Measurements from ENCODE around the gene EGFL8. TPM values are rescaled to one million over a fixed set of nuclear protein-coding genes. Genes with fewer than 3 reads are reported as not detected.

Gene EGFL8
- total and polyA plus RNA-seq, 9 of the 15 experiments (the other 6 are each of a cell fraction or from before 2014, with no cell fraction given), result 2.2 to 47.4 (median 14.2) TPM

DNA sequence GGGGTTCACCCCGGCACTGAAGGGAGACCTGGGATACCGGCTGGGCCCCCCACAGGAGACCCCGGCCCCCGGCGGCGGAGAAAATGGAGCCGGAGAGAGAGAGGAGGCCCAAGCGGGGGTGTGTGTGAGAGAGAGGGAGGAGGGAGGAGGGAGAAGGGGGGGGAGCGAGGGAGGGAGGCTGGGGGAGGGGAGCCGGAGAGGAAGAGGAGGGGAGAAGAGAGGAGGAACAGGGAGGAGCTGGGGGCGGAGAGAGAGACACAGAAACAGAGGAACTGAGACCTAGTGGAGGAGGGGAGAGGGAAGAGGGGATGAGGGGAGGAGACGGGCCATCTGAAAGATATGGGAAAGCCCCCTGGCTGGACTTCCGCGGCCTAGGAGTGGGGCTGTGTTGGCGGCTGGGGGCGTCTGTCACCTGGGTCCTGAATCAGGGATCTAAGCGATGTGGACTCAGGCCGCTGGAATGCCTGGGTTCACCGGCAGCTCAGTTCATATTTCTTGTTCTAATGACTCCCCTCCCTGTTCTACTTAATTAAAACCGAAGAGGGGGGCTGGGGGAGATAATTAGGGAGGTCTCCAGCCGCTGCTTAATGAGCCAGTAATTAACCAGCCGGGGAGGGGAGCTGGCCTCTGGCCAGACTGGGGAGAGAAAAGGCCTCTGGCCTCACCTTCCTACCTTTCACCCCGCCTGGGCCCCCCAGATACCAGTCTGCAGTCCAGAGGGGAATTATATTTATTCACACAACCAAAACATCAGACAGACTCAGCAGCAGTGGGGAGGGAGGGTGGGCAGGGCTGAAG is 25.9 kb downstream of the EGFL8 start, which contains the start of gene PBX2:
TSS of gene PBX2 (minus strand) at position 149 of the 798 bp plus-strand sequence. CDS start 287 bp downstream, outside the sequence.
- POLR2A ChIA-PET, result interaction anchor here (0.6 to 2.5 kb wide), 10 partner anchors 8 to 782 kb away, joined by 3 to 10 read pairs (median 4); partner anchors contain the start of gene FKBPL
- H3K36me3 ChIP-seq (ENCODE audit: control insufficient read depth, insufficient read depth, low read length), result peaks cover 33% of the 10 kb centered on the region; the same call in 2 of the 3 replicates
- peak within 1 kb of the TSS; percentile 79 for H3K4me3 ChIP-seq
- in situ Hi-C loops (cut with MboI) (no loop called here), intact Hi-C loops (cut with micrococcal nuclease) (loop anchor here (10.0 kb wide), 1 partner anchor 285 kb away; the partner anchor contains the start of gene ZBTB12)
- CTCF ChIA-PET (ENCODE audit: low intra/inter-chr PET ratio), result no interaction called here
- no peaks in the 10 kb centered on the region for H3K9me1 ChIP-seq (ENCODE audit: control insufficient read depth, insufficient read depth, low read length)
- peaks cover 72 to 77% of the 10 kb centered on the region in 2 experiments for H3K4me1 ChIP-seq (replicated peaks in 1 of 2; ENCODE audit: control insufficient read depth in 2 of 2, insufficient read depth in 2 of 2, low read length in 2 of 2)
- 2% methylated on average over 11 of the region's 23 CpGs for WGBS (ENCODE audit: insufficient coverage, low coverage, missing lambda C conversion rate)
- H3K4me2 ChIP-seq (ENCODE audit: insufficient read depth, low read length), result peak within 1 kb of the TSS; percentile 96
- DNase-seq (ENCODE audit: extremely low read depth in 1 of 4, low spot score in 3 of 4) (peak; percentile 85 to 98 (median 90)), FAIRE-seq (peak; percentile 87), ATAC-seq (peak; percentile 72)
- peak within 1 kb of the TSS; percentile 93 for H3K27ac ChIP-seq (ENCODE audit: extremely low read depth, low read depth, low read length)
- BruUV-seq (replicated peaks), result TSS peak; percentile 92
- no peaks in the 10 kb centered on the region for H3K9me3 ChIP-seq (replicated peaks; ENCODE audit: control insufficient read depth, insufficient read depth, low read depth, low read length)
- H2AFZ ChIP-seq (ENCODE audit: low read depth, low read length), result peak within 1 kb of the TSS; percentile 63
- H3K79me2 ChIP-seq (ENCODE audit: control insufficient read depth, insufficient read depth, low read length), result peaks cover 63% of the 10 kb centered on the region
- no peaks in the 10 kb centered on the region for H4K20me1 ChIP-seq (replicated peaks; ENCODE audit: control insufficient read depth, insufficient read depth, low read length)
- H3K27me3 ChIP-seq (ENCODE audit: control insufficient read depth in 2 of 2, insufficient read depth in 2 of 2, low read length in 2 of 2), result no peaks in the 10 kb centered on the region
- H3K9ac ChIP-seq (ENCODE audit: insufficient read depth in 1 of 2, low read depth in 2 of 2, low read length in 2 of 2), result peak within 1 kb of the TSS; percentile 89 to 95
- no peak for TF ChIP-seq KLF1 (tag; IDR thresholded peaks at IDR 0.05)
- TF ChIP-seq, protein P1, sequence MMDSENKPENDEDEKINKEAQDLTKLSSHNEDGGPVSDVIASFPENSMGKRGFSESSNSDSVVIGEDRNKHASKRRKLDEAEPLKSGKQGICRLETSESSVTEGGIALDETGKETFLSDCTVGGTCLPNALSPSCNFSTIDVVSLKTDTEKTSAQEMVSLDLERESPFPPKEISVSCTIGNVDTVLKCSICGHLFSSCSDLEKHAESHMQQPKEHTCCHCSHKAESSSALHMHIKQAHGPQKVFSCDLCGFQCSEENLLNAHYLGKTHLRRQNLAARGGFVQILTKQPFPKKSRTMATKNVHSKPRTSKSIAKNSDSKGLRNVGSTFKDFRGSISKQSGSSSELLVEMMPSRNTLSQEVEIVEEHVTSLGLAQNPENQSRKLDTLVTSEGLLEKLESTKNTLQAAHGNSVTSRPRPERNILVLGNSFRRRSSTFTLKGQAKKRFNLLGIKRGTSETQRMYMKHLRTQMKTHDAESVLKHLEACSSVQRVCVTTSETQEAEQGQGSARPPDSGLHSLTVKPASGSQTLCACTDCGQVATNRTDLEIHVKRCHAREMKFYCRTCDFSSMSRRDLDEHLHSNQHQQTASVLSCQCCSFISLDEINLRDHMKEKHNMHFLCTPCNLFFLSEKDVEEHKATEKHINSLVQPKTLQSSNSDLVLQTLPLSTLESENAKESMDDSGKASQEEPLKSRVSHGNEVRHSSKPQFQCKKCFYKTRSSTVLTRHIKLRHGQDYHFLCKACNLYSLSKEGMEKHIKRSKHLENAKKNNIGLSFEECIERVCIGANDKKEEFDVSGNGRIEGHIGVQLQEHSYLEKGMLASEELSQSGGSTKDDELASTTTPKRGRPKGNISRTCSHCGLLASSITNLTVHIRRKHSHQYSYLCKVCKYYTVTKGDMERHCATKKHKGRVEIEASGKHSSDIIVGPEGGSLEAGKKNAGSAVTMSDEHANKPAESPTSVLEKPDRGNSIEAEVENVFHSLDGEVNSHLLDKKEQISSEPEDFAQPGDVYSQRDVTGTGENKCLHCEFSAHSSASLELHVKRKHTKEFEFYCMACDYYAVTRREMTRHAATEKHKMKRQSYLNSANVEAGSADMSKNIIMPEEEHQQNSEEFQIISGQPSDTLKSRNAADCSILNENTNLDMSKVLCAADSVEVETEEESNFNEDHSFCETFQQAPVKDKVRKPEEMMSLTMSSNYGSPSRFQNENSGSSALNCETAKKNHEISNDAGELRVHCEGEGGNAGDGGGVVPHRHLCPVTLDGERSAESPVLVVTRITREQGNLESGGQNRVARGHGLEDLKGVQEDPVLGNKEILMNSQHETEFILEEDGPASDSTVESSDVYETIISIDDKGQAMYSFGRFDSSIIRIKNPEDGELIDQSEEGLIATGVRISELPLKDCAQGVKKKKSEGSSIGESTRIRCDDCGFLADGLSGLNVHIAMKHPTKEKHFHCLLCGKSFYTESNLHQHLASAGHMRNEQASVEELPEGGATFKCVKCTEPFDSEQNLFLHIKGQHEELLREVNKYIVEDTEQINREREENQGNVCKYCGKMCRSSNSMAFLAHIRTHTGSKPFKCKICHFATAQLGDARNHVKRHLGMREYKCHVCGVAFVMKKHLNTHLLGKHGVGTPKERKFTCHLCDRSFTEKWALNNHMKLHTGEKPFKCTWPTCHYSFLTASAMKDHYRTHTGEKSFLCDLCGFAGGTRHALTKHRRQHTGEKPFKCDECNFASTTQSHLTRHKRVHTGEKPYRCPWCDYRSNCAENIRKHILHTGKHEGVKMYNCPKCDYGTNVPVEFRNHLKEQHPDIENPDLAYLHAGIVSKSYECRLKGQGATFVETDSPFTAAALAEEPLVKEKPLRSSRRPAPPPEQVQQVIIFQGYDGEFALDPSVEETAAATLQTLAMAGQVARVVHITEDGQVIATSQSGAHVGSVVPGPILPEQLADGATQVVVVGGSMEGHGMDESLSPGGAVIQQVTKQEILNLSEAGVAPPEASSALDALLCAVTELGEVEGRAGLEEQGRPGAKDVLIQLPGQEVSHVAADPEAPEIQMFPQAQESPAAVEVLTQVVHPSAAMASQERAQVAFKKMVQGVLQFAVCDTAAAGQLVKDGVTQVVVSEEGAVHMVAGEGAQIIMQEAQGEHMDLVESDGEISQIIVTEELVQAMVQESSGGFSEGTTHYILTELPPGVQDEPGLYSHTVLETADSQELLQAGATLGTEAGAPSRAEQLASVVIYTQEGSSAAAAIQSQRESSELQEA (IDR thresholded peaks at IDR 0.05; ENCODE audit: low read depth), result no peak
- TF ChIP-seq NR4A1 (CRISPR knock-in tag; IDR thresholded peaks at IDR 0.05), result no peak
- TF ChIP-seq NR4A1 (tag; IDR thresholded peaks at IDR 0.05), result no peak
- peak; percentile 86 for TF ChIP-seq SMARCE1 (IDR thresholded peaks at IDR 0.05)
- TF ChIP-seq ZNF282 (CRISPR knock-in tag; IDR thresholded peaks at IDR 0.05), result no peak
- no peak for TF ChIP-seq ATF1 (CRISPR knock-in tag; IDR thresholded peaks at IDR 0.05)
- TF ChIP-seq ATF1 (tag; IDR thresholded peaks at IDR 0.05), result no peak
- TF ChIP-seq CAMTA2 (CRISPR knock-in tag; conservative IDR thresholded peaks at IDR 0.05), result 0 out of 2 replicates have a peak, but pooled peaks have one; percentile 64
- no peak for TF ChIP-seq ZNF561 (CRISPR knock-in tag; conservative IDR thresholded peaks at IDR 0.05)
- peak; percentile 36; the same call in 1 of the 2 replicates for TF ChIP-seq TEAD4 (IDR thresholded peaks at IDR 0.05; ENCODE audit: low read length)
- no peak for TF ChIP-seq TEAD4 (CRISPR knock-in tag; IDR thresholded peaks at IDR 0.05; ENCODE audit: borderline replicate concordance)
- TF ChIP-seq, protein P2, sequence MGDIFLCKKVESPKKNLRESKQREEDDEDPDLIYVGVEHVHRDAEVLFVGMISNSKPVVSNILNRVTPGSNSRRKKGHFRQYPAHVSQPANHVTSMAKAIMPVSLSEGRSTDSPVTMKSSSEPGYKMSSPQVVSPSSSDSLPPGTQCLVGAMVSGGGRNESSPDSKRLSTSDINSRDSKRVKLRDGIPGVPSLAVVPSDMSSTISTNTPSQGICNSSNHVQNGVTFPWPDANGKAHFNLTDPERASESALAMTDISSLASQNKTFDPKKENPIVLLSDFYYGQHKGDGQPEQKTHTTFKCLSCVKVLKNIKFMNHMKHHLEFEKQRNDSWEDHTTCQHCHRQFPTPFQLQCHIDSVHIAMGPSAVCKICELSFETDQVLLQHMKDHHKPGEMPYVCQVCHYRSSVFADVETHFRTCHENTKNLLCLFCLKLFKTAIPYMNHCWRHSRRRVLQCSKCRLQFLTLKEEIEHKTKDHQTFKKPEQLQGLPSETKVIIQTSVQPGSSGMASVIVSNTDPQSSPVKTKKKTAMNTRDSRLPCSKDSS (IDR thresholded peaks at IDR 0.05; ENCODE audit: low read depth, partially characterized antibody), result no peak
- no peak for TF ChIP-seq ZNF583 (CRISPR knock-in tag; IDR thresholded peaks at IDR 0.05)

All from K562 (cell line).